Chondrocyte (in vitro differentiated cells): ENCODE results near the gene CCDC14. TPM values are rescaled to one million over a fixed set of nuclear protein-coding genes. Genes with fewer than 3 reads are reported as not detected.

Source experiments
- DNase-seq: peaks from one replicate; pipeline ENCODE4 v3.0.0; 2021; ENCODE audit warnings: mixed read lengths, low spot score
- H3K27ac Mint-ChIP-seq: one replicate; pipeline ENCODE4 v1.8.0; 2021; ENCODE audit warnings: mild to moderate bottlenecking, moderate library complexity, mixed read lengths; ENCODE audit not compliant: unreplicated experiment
- H3K27me3 Mint-ChIP-seq: 2 replicates; pipeline ENCODE4 v1.8.0; 2021; ENCODE audit warnings: low read depth, mixed read lengths
- H3K36me3 Mint-ChIP-seq: 2 replicates; pipeline ENCODE4 v1.8.0; 2021; ENCODE audit warnings: low read depth, mixed read lengths
- H3K4me1 Mint-ChIP-seq: 2 replicates; pipeline ENCODE4 v1.8.0; 2021; ENCODE audit warnings: low read depth, mild to moderate bottlenecking, mixed read lengths
- H3K4me3 Mint-ChIP-seq: one replicate; pipeline ENCODE4 v1.8.0; 2021; ENCODE audit warnings: mild to moderate bottlenecking, moderate library complexity, mixed read lengths; ENCODE audit not compliant: unreplicated experiment
- H3K9me3 Mint-ChIP-seq: 2 replicates; pipeline ENCODE4 v1.8.0; 2021; ENCODE audit warnings: low read depth, mixed read lengths
- total RNA-seq: library from RNA; stranded (reverse); gene quantifications from 3 replicates; pipeline ENCODE4 v1.2.1, GENCODE V29; 2021
- TF ChIP-seq, protein P1 (sequence below): fragments of 200-600 bp; sonication (generic); IDR thresholded peaks from 2 replicates; pipeline ENCODE4 v1.5.0; 2021; ENCODE audit warnings: antibody characterized with exemption, mild to moderate bottlenecking, moderate library complexity

Gene CCDC14
- total RNA-seq, 1 donor from 2014 or later = 25.4 TPM

DNA sequence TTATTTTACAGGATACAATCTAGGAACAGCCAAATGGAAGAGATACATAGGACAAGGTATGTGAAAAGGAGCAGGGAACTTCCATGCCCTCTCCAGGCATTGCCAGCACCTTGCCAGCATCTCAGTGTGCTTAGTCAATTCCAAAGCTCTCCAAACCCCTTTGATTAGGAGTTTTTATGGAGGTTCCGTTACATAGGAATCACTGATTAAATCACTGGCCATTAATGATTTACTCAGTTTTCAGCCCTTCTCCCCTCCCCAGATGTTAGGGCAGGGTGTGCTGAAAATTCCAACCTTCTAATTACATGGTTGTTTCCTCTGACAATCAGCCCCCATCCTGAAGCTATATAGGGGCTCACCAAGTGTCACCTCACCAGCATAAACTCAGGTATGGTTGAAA, 88.4 kb downstream of the CCDC14 start:
- no peak overlapping the region for H3K4me3 Mint-ChIP-seq
- no peak overlapping the region for H3K27ac Mint-ChIP-seq
- no peaks in the 10 kb centered on the region for H3K27me3 Mint-ChIP-seq
- peaks cover 6% of the 10 kb centered on the region for H3K9me3 Mint-ChIP-seq
- H3K36me3 Mint-ChIP-seq = peaks cover 6% of the 10 kb centered on the region
- TF ChIP-seq, protein P1, sequence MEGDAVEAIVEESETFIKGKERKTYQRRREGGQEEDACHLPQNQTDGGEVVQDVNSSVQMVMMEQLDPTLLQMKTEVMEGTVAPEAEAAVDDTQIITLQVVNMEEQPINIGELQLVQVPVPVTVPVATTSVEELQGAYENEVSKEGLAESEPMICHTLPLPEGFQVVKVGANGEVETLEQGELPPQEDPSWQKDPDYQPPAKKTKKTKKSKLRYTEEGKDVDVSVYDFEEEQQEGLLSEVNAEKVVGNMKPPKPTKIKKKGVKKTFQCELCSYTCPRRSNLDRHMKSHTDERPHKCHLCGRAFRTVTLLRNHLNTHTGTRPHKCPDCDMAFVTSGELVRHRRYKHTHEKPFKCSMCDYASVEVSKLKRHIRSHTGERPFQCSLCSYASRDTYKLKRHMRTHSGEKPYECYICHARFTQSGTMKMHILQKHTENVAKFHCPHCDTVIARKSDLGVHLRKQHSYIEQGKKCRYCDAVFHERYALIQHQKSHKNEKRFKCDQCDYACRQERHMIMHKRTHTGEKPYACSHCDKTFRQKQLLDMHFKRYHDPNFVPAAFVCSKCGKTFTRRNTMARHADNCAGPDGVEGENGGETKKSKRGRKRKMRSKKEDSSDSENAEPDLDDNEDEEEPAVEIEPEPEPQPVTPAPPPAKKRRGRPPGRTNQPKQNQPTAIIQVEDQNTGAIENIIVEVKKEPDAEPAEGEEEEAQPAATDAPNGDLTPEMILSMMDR = no peak
- peaks cover 10% of the 10 kb centered on the region for H3K4me1 Mint-ChIP-seq
- no peak for DNase-seq

DNA sequence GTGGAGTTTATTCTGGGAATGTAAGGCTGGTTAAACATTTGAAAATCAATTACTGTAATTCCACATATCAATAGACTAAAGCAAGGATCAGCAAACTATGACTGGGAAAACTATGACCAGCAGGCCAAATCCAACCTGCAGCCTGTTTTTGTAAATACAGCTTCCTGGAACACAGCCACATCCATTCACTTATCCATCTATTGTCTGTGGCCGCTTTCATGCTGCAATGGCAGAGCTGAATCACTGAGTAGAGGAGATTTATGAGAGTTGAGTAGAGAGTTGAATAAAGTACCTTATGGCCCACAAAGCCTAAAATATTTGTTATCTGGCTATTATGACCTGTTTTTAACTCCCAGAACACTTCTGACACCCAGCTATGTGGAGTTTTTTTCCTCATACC, 89.1 kb downstream of the CCDC14 start:
- peaks cover 6% of the 10 kb centered on the region for H3K9me3 Mint-ChIP-seq
- H3K4me1 Mint-ChIP-seq = peaks cover 10% of the 10 kb centered on the region
- no peak overlapping the region for H3K4me3 Mint-ChIP-seq
- no peak for DNase-seq
- H3K27me3 Mint-ChIP-seq = no peaks in the 10 kb centered on the region
- no peak overlapping the region for H3K27ac Mint-ChIP-seq
- TF ChIP-seq, protein P1 = no peak
- H3K36me3 Mint-ChIP-seq = peaks cover 6% of the 10 kb centered on the region

DNA sequence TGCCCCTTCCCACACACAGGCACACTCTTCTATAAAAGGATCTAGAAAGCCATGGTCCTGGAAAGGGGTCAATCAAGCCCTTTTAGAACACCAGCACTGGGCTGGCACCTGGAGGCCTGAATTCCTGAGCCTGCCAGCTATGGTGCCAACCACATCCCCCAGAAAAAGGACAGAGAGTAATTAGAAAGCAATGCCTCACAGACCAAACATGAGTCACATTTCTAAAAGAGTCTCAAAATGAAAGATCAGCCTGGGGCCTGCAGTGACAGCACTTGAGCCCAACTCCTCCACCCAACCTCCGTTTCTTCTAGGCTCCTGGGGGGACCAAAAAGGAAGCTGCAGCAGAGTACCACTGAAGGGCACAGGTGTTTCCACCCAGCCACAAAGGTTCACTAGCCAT, 91.0 kb downstream of the CCDC14 start:
- H3K27me3 Mint-ChIP-seq = no peaks in the 10 kb centered on the region
- TF ChIP-seq, protein P1 = no peak
- H3K27ac Mint-ChIP-seq = peak overlapping the region; percentile 90
- peaks cover 5% of the 10 kb centered on the region for H3K36me3 Mint-ChIP-seq
- H3K4me3 Mint-ChIP-seq = no peak overlapping the region
- H3K9me3 Mint-ChIP-seq = peaks cover 8% of the 10 kb centered on the region
- peaks cover 10% of the 10 kb centered on the region for H3K4me1 Mint-ChIP-seq
- no peak for DNase-seq

DNA sequence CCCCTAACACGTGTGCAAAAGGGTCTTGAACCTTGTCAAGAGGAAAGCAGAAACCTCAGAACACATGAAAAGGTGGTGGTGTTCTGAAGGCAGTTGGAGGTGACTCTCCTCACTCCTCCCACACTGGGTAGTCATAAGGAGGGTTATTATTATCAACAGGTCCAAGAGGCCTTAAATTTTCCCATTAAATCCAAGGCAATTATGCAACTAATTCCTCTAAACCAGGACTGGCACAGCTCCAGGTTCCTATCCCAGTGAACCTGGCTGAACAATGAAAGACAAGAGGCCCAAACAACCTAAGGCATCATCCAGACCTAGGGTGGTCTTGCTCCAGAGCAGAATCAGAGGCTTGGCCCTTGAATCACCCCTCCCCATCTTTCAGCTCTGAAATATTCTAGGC, 91.9 kb downstream of the CCDC14 start:
- no peak overlapping the region for H3K27ac Mint-ChIP-seq
- H3K9me3 Mint-ChIP-seq = peaks cover 6% of the 10 kb centered on the region
- no peak overlapping the region for H3K4me3 Mint-ChIP-seq
- H3K27me3 Mint-ChIP-seq = no peaks in the 10 kb centered on the region
- peaks cover 10% of the 10 kb centered on the region for H3K4me1 Mint-ChIP-seq
- DNase-seq = no peak
- TF ChIP-seq, protein P1 = no peak
- peaks cover 4% of the 10 kb centered on the region for H3K36me3 Mint-ChIP-seq

DNA sequence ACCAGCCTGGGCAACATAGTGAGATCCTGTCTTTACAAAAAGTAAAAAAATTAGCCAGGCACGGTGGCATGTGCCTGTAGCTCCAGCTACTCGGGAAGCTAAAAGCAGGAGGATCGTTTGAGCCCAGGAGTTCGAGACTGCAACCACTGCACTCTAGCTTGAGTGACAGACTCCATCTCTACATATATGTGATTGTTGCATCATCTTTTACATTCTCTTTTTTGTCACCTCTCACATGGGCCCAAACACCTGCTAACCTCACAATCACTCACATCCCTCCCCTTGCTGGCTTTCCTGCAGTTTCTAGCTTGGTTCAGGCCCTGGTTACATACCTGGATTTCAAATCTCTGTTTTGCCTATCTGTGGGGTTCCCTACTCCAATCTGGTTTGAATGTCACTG, 96.3 kb downstream of the CCDC14 start:
- H3K4me1 Mint-ChIP-seq = peaks cover 17% of the 10 kb centered on the region
- H3K4me3 Mint-ChIP-seq = no peak overlapping the region
- DNase-seq = no peak
- no peaks in the 10 kb centered on the region for H3K27me3 Mint-ChIP-seq
- peaks cover 10% of the 10 kb centered on the region for H3K9me3 Mint-ChIP-seq
- H3K36me3 Mint-ChIP-seq = no peaks in the 10 kb centered on the region
- H3K27ac Mint-ChIP-seq = no peak overlapping the region
- TF ChIP-seq, protein P1 = no peak

Other genes with a start within 250 kb of the CCDC14 start
- gene MYLK, start 76.9 kb downstream of the CCDC14 start, total RNA-seq = 319 to 405 TPM (median 393 TPM) in 3 replicates
- gene ROPN1, start 30.9 kb upstream of the CCDC14 start, total RNA-seq = not detected in 3 replicates
- gene KALRN, start 72.1 kb upstream of the CCDC14 start, total RNA-seq = 27.1 to 38.4 TPM (median 31.9 TPM) in 3 replicates